HEK293 (cell line): ENCODE results near the gene PDYN.

Experiments used
- CTCF ChIA-PET: fragments of 350-600 bp; formaldehyde crosslinking; extraction: SDS; loops from one replicate; lab custom pipeline; 2021; ENCODE audit warnings: antibody characterized with exemption; lab: Yijun Ruan, JAX
- POLR2A ChIA-PET: fragments of 300-600 bp; formaldehyde crosslinking; extraction: SDS; loops from one replicate; lab custom pipeline; 2020; ENCODE audit warnings: antibody characterized with exemption, inconsistent platforms; lab: Yijun Ruan, JAX
- H3K27ac ChIP-seq: fragments of 200-500 bp; sonication (Bioruptor generic); 2 replicates; pipeline ENCODE4 v1.5.1; 2014; ENCODE audit warnings: low read depth, low read length, control low read depth, inconsistent platforms; ENCODE audit errors: extremely low read depth
- H3K36me3 ChIP-seq, 2 experiments: fragments of 200-500 bp in 1 of 2; sonication (Bioruptor generic) in 1 of 2; 1 replicate in 1 of 2; 2 replicates in 1 of 2; pipeline ENCODE4 v1.5.1; 2014 to 2017; ENCODE audit warnings: inconsistent platforms in 2 of 2, low read length in 2 of 2; ENCODE audit not compliant: control insufficient read depth in 2 of 2, insufficient read depth in 1 of 2
- H3K4me1 ChIP-seq: fragments of 200-500 bp; sonication (Bioruptor generic); 2 replicates; pipeline ENCODE4 v1.5.1; 2014; ENCODE audit warnings: mild to moderate bottlenecking, low read length, inconsistent platforms; ENCODE audit not compliant: control insufficient read depth, insufficient read depth
- H3K4me3 ChIP-seq: 2 replicates; pipeline ENCODE4 v1.5.1; 2011; ENCODE audit warnings: low read depth, mild to moderate bottlenecking, control low read depth, low read length, moderate library complexity
- H3K9me3 ChIP-seq: fragments of 200-500 bp; sonication (Bioruptor generic); 2 replicates; pipeline ENCODE4 v1.5.1; 2014; ENCODE audit warnings: low read depth, low read length, inconsistent platforms; ENCODE audit not compliant: control insufficient read depth, insufficient read depth
- BCL11A ChIP-seq: fragments of 450-650 bp; formaldehyde crosslinking; IDR thresholded peaks from 2 replicates; pipeline ENCODE4 v1.5.1; 2016; ENCODE audit warnings: low read depth, missing biosample characterization, missing genetic modification characterization
- EGR2 ChIP-seq: fragments of 450-650 bp; formaldehyde crosslinking; IDR thresholded peaks from 2 replicates; pipeline ENCODE4 v1.5.1; 2016; ENCODE audit warnings: low read depth, missing biosample characterization, missing genetic modification characterization
- GFI1B ChIP-seq: fragments of 450-650 bp; formaldehyde crosslinking; IDR thresholded peaks from 2 replicates; pipeline ENCODE4 v1.5.1; 2016; ENCODE audit warnings: missing biosample characterization, missing genetic modification characterization
- GLI2 ChIP-seq: fragments of 450-650 bp; formaldehyde crosslinking; IDR thresholded peaks from 2 replicates; pipeline ENCODE4; 2017; ENCODE audit warnings: missing biosample characterization, missing genetic modification characterization, low read depth, borderline replicate concordance
- HOXA7 ChIP-seq: sonication (generic); formaldehyde crosslinking; IDR thresholded peaks from 2 replicates; pipeline ENCODE4 v1.8.1; 2022; ENCODE audit warnings: missing genetic modification reagents, borderline replicate concordance
- INSM2 ChIP-seq: fragments of 450-650 bp; formaldehyde crosslinking; IDR thresholded peaks from 2 replicates; pipeline ENCODE4 v1.5.1; 2016; ENCODE audit warnings: missing biosample characterization, missing genetic modification characterization
- KLF17 ChIP-seq: fragments of 450-650 bp; formaldehyde crosslinking; IDR thresholded peaks from 2 replicates; pipeline ENCODE4 v1.5.1; 2016; ENCODE audit warnings: missing biosample characterization, missing genetic modification characterization
- MZF1 ChIP-seq: fragments of 450-650 bp; formaldehyde crosslinking; IDR thresholded peaks from 2 replicates; pipeline ENCODE4 v1.5.1; 2017; ENCODE audit warnings: missing biosample characterization, missing genetic modification characterization, borderline replicate concordance
- YY1 ChIP-seq: fragments of 450-650 bp; formaldehyde crosslinking; IDR thresholded peaks from 2 replicates; pipeline ENCODE4 v1.5.1; 2018; ENCODE audit warnings: missing biosample characterization, missing genetic modification characterization
- ZBTB7A ChIP-seq: fragments of 450-650 bp; formaldehyde crosslinking; IDR thresholded peaks from 2 replicates; pipeline ENCODE4 v1.5.1; 2016; ENCODE audit warnings: low read depth, missing biosample characterization, missing genetic modification characterization
- ZEB2 ChIP-seq: fragments of 450-650 bp; formaldehyde crosslinking; IDR thresholded peaks from 2 replicates; pipeline ENCODE4 v1.5.1; 2016; ENCODE audit warnings: missing biosample characterization, missing genetic modification characterization
- ZFP69B ChIP-seq: fragments of 450-650 bp; formaldehyde crosslinking; IDR thresholded peaks from 2 replicates; pipeline ENCODE4 v1.5.1; 2016; ENCODE audit warnings: missing biosample characterization, missing genetic modification characterization
- ZIC2 ChIP-seq: fragments of 450-650 bp; formaldehyde crosslinking; IDR thresholded peaks from 2 replicates; pipeline ENCODE4 v1.5.1; 2016; ENCODE audit warnings: missing biosample characterization, missing genetic modification characterization
- ZNF133 ChIP-seq: fragments of 450-650 bp; formaldehyde crosslinking; IDR thresholded peaks from 2 replicates; pipeline ENCODE4 v1.5.1; 2016; ENCODE audit warnings: missing biosample characterization, missing genetic modification characterization
- ZNF184 ChIP-seq: fragments of 450-650 bp; IDR thresholded peaks from 2 replicates; pipeline ENCODE4 v1.5.1; 2018; ENCODE audit warnings: missing biosample characterization, mild to moderate bottlenecking, missing genetic modification characterization
- ZNF239 ChIP-seq: fragments of 450-650 bp; formaldehyde crosslinking; IDR thresholded peaks from 2 replicates; pipeline ENCODE4 v1.5.1; 2016; ENCODE audit warnings: missing biosample characterization, missing genetic modification characterization
- ZNF26 ChIP-seq: fragments of 450-650 bp; formaldehyde crosslinking; IDR thresholded peaks from 2 replicates; pipeline ENCODE4 v1.5.1; 2016; ENCODE audit warnings: missing biosample characterization, missing genetic modification characterization
- ZNF362 ChIP-seq: fragments of 450-650 bp; formaldehyde crosslinking; IDR thresholded peaks from 2 replicates; pipeline ENCODE4 v1.5.1; 2016; ENCODE audit warnings: missing biosample characterization, missing genetic modification characterization
- ZNF423 ChIP-seq: fragments of 450-650 bp; formaldehyde crosslinking; IDR thresholded peaks from 2 replicates; pipeline ENCODE4 v1.5.1; 2016; ENCODE audit warnings: missing biosample characterization, missing genetic modification characterization
- ZNF544 ChIP-seq: fragments of 450-650 bp; formaldehyde crosslinking; IDR thresholded peaks from 2 replicates; pipeline ENCODE4 v1.5.0; 2017; ENCODE audit warnings: missing biosample characterization, missing genetic modification characterization
- ZNF560 ChIP-seq: fragments of 450-650 bp; formaldehyde crosslinking; IDR thresholded peaks from 2 replicates; pipeline ENCODE4 v1.5.1; 2017; ENCODE audit warnings: missing biosample characterization, missing genetic modification characterization, borderline replicate concordance
- ZNF561 ChIP-seq: fragments of 450-650 bp; IDR thresholded peaks from 2 replicates; pipeline ENCODE4 v1.5.1; 2018; ENCODE audit warnings: missing biosample characterization, missing genetic modification characterization, borderline replicate concordance
- ZNF639 ChIP-seq: fragments of 450-650 bp; formaldehyde crosslinking; IDR thresholded peaks from 2 replicates; pipeline ENCODE4 v1.5.1; 2016; ENCODE audit warnings: missing biosample characterization, missing genetic modification characterization
- ZNF658 ChIP-seq: fragments of 450-650 bp; formaldehyde crosslinking; IDR thresholded peaks from 2 replicates; pipeline ENCODE4; 2016; ENCODE audit warnings: missing biosample characterization, missing genetic modification characterization
- ZNF707 ChIP-seq: fragments of 450-650 bp; formaldehyde crosslinking; IDR thresholded peaks from 2 replicates; pipeline ENCODE4 v1.5.1; 2016; ENCODE audit warnings: missing biosample characterization, missing genetic modification characterization

PDYN gene

GRCh38 chr20:1958426-1958825 is 35.4 kb downstream of the PDYN start:
- TF ChIP-seq ZNF544 (tag by site-specific recombination) (no peak), ZFP69B (no peak), ZNF26 (tag by site-specific recombination) (no peak), ZNF239 (tag by site-specific recombination) (no peak), MZF1 (no peak), ZNF639 (tag by site-specific recombination) (no peak), ZNF560 (tag by site-specific recombination) (no peak), ZNF362 (tag by site-specific recombination) (no peak), GFI1B (tag by site-specific recombination) (no peak), INSM2 (tag by site-specific recombination) (no peak), GLI2 (tag by site-specific recombination) (no peak), ZNF658 (tag by site-specific recombination) (no peak), ZNF423 (tag by site-specific recombination) (no peak), YY1 (tag by site-specific recombination) (no peak), KLF17 (tag by site-specific recombination) (no peak), BCL11A (no peak), HOXA7 (CRISPR knock-in tag) (no peak), ZNF561 (no peak)
- ChIA-PET POLR2A (no interaction called here), CTCF (interaction anchor here (0.7 to 1.3 kb wide), 4 partner anchors 158 to 1140 kb away, joined by 3 to 4 read pairs (median 4); no protein-coding TSS in a partner anchor)
- H3K4me3 ChIP-seq = no peak overlapping the region
- H3K27ac ChIP-seq = no peak overlapping the region
- H3K9me3 ChIP-seq = no peaks in the 10 kb centered on the region
- H3K4me1 ChIP-seq = no peaks in the 10 kb centered on the region
- no peaks in the 10 kb centered on the region for H3K36me3 ChIP-seq

GRCh38 chr20:1955217-1955616 is 38.6 kb downstream of the PDYN start:
- H3K4me3 ChIP-seq = no peak overlapping the region
- H3K27ac ChIP-seq = no peak overlapping the region
- POLR2A ChIA-PET = no interaction called here
- no peaks in the 10 kb centered on the region for H3K4me1 ChIP-seq
- CTCF ChIA-PET = interaction anchor here (0.9 to 2.3 kb wide), 2 partner anchors 10 to 191 kb away, joined by 3 to 15 read pairs; no protein-coding TSS in a partner anchor
- TF ChIP-seq ZEB2 (tag by site-specific recombination) (no peak), ZIC2 (no peak), ZNF658 (tag by site-specific recombination) (no peak), ZBTB7A (no peak), ZNF707 (tag by site-specific recombination) (no peak), EGR2 (tag by site-specific recombination) (no peak), ZNF184 (tag by site-specific recombination) (no peak), ZNF133 (tag by site-specific recombination) (no peak)
- H3K9me3 ChIP-seq = no peaks in the 10 kb centered on the region
- no peaks in the 10 kb centered on the region for H3K36me3 ChIP-seq
